Panc1 (cell line): ENCODE results near the gene CDK12.

Experiments
- CTCF ChIP-seq: fragments of 450-650 bp; IDR thresholded peaks from 2 replicates; pipeline ENCODE4 v1.5.1; 2017; ENCODE audit warnings: mild to moderate bottlenecking
- POLR2AphosphoS5 ChIP-seq: IDR thresholded peaks from 2 replicates; pipeline ENCODE4 v1.6.1; 2012; ENCODE audit warnings: mild to moderate bottlenecking, low read depth, low read length, moderate library complexity
- REST ChIP-seq, 2 experiments: IDR thresholded peaks; 2 replicates each; pipeline ENCODE4 v1.6.1; 2011 to 2012; ENCODE audit warnings: low read depth in 2 of 2, control low read depth in 1 of 2, low read length in 1 of 2, mild to moderate bottlenecking in 1 of 2, moderate library complexity in 1 of 2; ENCODE audit not compliant: insufficient read depth in 1 of 2

- TF ChIP-seq POLR2AphosphoS5 (no peak), CTCF (no peak), REST (IDR thresholded peaks at IDR 0.05; ENCODE audit: insufficient read depth in 1 of 2, low read depth in 2 of 2, low read length in 1 of 2) (no peak)
Measured at GRCh38 chr17:39580082-39580468, 118.8 kb downstream of the CDK12 start.
